GM19468 (cell line): ENCODE results near the gene ATF2.
"Not testable (repeated sequence)": the region's sequence is repeated elsewhere in the genome, so short reads cannot be mapped to it uniquely, and the experiment has no call there.

Source experiments
- ATAC-seq: cut with Tn5 transposase; IDR thresholded peaks from one replicate; pipeline ENCODE4 v1.9.1; 2021; ENCODE audit warnings: mild to moderate bottlenecking, moderate library complexity, moderate number of reproducible peaks; ENCODE audit not compliant: unreplicated experiment; ENCODE audit errors: extremely low read depth

Gene ATF2

GRCh38 chr2:175166216-175166824, 1.7 kb downstream of the ATF2 start:
- ATAC-seq, result no peak

GRCh38 chr2:175164235-175164634, 3.8 kb downstream of the ATF2 start:
- no peak for ATAC-seq

- ATAC-seq, result no peak
Observed at GRCh38 chr2:175158894-175159293, 9.1 kb downstream of the ATF2 start.

- ATAC-seq, result no peak
Observed at GRCh38 chr2:175156534-175156933, 11.5 kb downstream of the ATF2 start.

GRCh38 chr2:175154661-175155082, 13.3 kb downstream of the ATF2 start:
- peak; percentile 70 for ATAC-seq

GRCh38 chr2:175152242-175152641, 15.8 kb downstream of the ATF2 start:
- peak; percentile 62 for ATAC-seq

- no peak for ATAC-seq
Observed at GRCh38 chr2:175151791-175152190, 16.2 kb downstream of the ATF2 start.

GRCh38 chr2:175147186-175147585, 20.8 kb downstream of the ATF2 start:
- ATAC-seq, result no peak

GRCh38 chr2:175143678-175144077, 24.3 kb downstream of the ATF2 start:
- ATAC-seq, result no peak

GRCh38 chr2:175143191-175143590, 24.8 kb downstream of the ATF2 start:
- ATAC-seq, result no peak

GRCh38 chr2:175140332-175140731, 27.7 kb downstream of the ATF2 start:
- ATAC-seq, result no peak

- ATAC-seq, result no peak
Observed at GRCh38 chr2:175137793-175138192, 30.2 kb downstream of the ATF2 start.

- no peak for ATAC-seq
Observed at GRCh38 chr2:175136334-175137215, 31.4 kb downstream of the ATF2 start.

GRCh38 chr2:175135862-175136261, 32.1 kb downstream of the ATF2 start:
- ATAC-seq, result no peak

- ATAC-seq, result no peak
Observed at GRCh38 chr2:175135177-175135576, 32.8 kb downstream of the ATF2 start.

- ATAC-seq, result no peak
Observed at GRCh38 chr2:175131252-175131651, 36.8 kb downstream of the ATF2 start.

GRCh38 chr2:175126661-175127060, 41.3 kb downstream of the ATF2 start:
- ATAC-seq, result no peak

- ATAC-seq, result no peak
Observed at GRCh38 chr2:175123254-175123653, 44.7 kb downstream of the ATF2 start.

GRCh38 chr2:175111200-175111657, 56.8 kb downstream of the ATF2 start:
- no peak for ATAC-seq

GRCh38 chr2:175108091-175108490, 59.9 kb downstream of the ATF2 start:
- not testable (repeated sequence) for ATAC-seq

GRCh38 chr2:175107146-175107545, 60.9 kb downstream of the ATF2 start:
- ATAC-seq, result no peak
